ENCODE results near the gene FAM199X.
"Not testable (repeated sequence)": the region's sequence is repeated elsewhere in the genome, so short reads cannot be mapped to it uniquely, and the experiment has no call there.

Gene FAM199X

GRCh38 chrX:104211187-104211586 is 44.9 kb downstream of the FAM199X start:
- H3K4me3 ChIP-seq (ENCODE audit: low read length), result no peak overlapping the region
- no peaks in the 10 kb centered on the region for H3K4me1 ChIP-seq (ENCODE audit: insufficient read depth, low read length)
- no peak overlapping the region for H2AFZ ChIP-seq (ENCODE audit: low read depth, low read length)

GRCh38 chrX:104230060-104230459 is 63.8 kb downstream of the FAM199X start:
- H3K36me3 ChIP-seq (ENCODE audit: insufficient read depth, low read length); H3K4me1 ChIP-seq (ENCODE audit: insufficient read depth, low read length); H3K27me3 ChIP-seq (ENCODE audit: insufficient read depth, low read length); H3K9me3 ChIP-seq (ENCODE audit: low read length); H3K4me3 ChIP-seq (ENCODE audit: low read length); H2AFZ ChIP-seq (ENCODE audit: low read depth, low read length): not testable (repeated sequence)

More at GRCh38 chrX:104211187-104211586, 44.9 kb downstream of the FAM199X start:
- Histone ChIP-seq H3K36me3 (ENCODE audit: insufficient read depth, low read length) (no peaks in the 10 kb centered on the region), H3K27me3 (ENCODE audit: insufficient read depth, low read length) (peaks cover 2% of the 10 kb centered on the region), H3K9me3 (ENCODE audit: low read length) (no peaks in the 10 kb centered on the region)
